GM23248 (cell line): Measurements from ENCODE around the gene ARFGAP1. TPM values are rescaled to one million over a fixed set of nuclear protein-coding genes. Genes with fewer than 3 reads are reported as not detected.
A peak's percentile ranks its signal among the peaks of the same experiment; 100 is the strongest.

Experiments
- DNase-seq: peaks from one replicate; pipeline ENCODE4 v3.0.0-alpha.2; 2015
- H2AFZ ChIP-seq: fragments of 200-600 bp; sonication (generic); 2 replicates; pipeline ENCODE4 v1.6.1; 2016; ENCODE audit warnings: antibody characterized with exemption
- H3F3A ChIP-seq: fragments of 200-600 bp; sonication (generic); 2 replicates; pipeline ENCODE4 v1.6.1; 2016; ENCODE audit warnings: mild to moderate bottlenecking, antibody characterized with exemption, mixed run types; ENCODE audit not compliant: insufficient read depth
- H3K27ac ChIP-seq: fragments of 200-600 bp; sonication (generic); 2 replicates; pipeline ENCODE4 v1.5.1; 2016; ENCODE audit warnings: mild to moderate bottlenecking
- H3K27me3 ChIP-seq: fragments of 200-600 bp; sonication (generic); replicated peaks from 2 replicates; pipeline ENCODE4 v1.6.1; 2016; ENCODE audit warnings: mild to moderate bottlenecking; ENCODE audit not compliant: insufficient read depth
- H3K36me3 ChIP-seq: fragments of 200-600 bp; sonication (generic); 2 replicates; pipeline ENCODE4 v1.6.1; 2016; ENCODE audit warnings: low read depth, mild to moderate bottlenecking
- H3K4me1 ChIP-seq: fragments of 200-600 bp; sonication (generic); 2 replicates; pipeline ENCODE4 v1.6.1; 2016; ENCODE audit warnings: mild to moderate bottlenecking; ENCODE audit not compliant: insufficient read depth
- H3K4me2 ChIP-seq: fragments of 200-600 bp; sonication (generic); one replicate; pipeline ENCODE4 v1.6.1; 2016; ENCODE audit warnings: mild to moderate bottlenecking; ENCODE audit not compliant: unreplicated experiment
- H3K4me3 ChIP-seq: fragments of 200-600 bp; sonication (generic); 2 replicates; pipeline ENCODE4 v1.5.1; 2016; ENCODE audit warnings: mild to moderate bottlenecking
- H3K79me2 ChIP-seq: fragments of 200-600 bp; sonication (generic); 2 replicates; pipeline ENCODE4 v1.6.1; 2016; ENCODE audit warnings: mild to moderate bottlenecking; ENCODE audit not compliant: insufficient read depth
- H3K9ac ChIP-seq: fragments of 200-600 bp; sonication (generic); 2 replicates; pipeline ENCODE4 v1.6.1; 2016; ENCODE audit warnings: mild to moderate bottlenecking
- H3K9me2 ChIP-seq: fragments of 200-600 bp; sonication (generic); 2 replicates; pipeline ENCODE4 v1.6.1; 2016; ENCODE audit warnings: mixed run types, mild to moderate bottlenecking, moderate library complexity; ENCODE audit not compliant: insufficient read depth
- H3K9me3 ChIP-seq: fragments of 200-600 bp; sonication (generic); one replicate; pipeline ENCODE4 v1.6.1; 2017; ENCODE audit warnings: low read depth
- H4K20me1 ChIP-seq: fragments of 200-600 bp; sonication (generic); 2 replicates; pipeline ENCODE4 v1.6.0; 2016; ENCODE audit not compliant: insufficient read depth
- EZH2 ChIP-seq: fragments of 200-600 bp; sonication (generic); IDR thresholded peaks from 2 replicates; pipeline ENCODE4 v1.6.1; 2018; ENCODE audit warnings: antibody characterized with exemption, mild to moderate bottlenecking; ENCODE audit not compliant: insufficient read depth, poor library complexity, severe bottlenecking
- EZH2phosphoT487 ChIP-seq: fragments of 200-600 bp; sonication (generic); IDR thresholded peaks from 2 replicates; pipeline ENCODE4 v1.6.1; 2018; ENCODE audit warnings: antibody characterized with exemption, moderate library complexity, mild to moderate bottlenecking, low read depth; ENCODE audit not compliant: insufficient read depth
- WGBS, 2 experiments: methylation state at CpG; one replicate each; pipeline ENCODE4 v1.1.6; 2015 to 2017; ENCODE audit warnings: low lambda C conversion rate in 2 of 2, low coverage in 1 of 2; ENCODE audit errors: missing lambda C conversion rate in 2 of 2; 5-methylcytosine and 5-hydroxymethylcytosine counted together
- in situ Hi-C: fragments of 300-500 bp; cut with MboI; formaldehyde crosslinking; loops from 2 replicates; pipeline ENCODE4 v1.15.0; 2020
- polyA plus RNA-seq: library from polyadenylated mRNA; unstranded; fragments of >200 nt; fragmentation: Nextera tagmentation; extraction: Ambion mirVana; gene quantifications from 2 replicates; pipeline ENCODE4 v1.2.1, GENCODE V29; 2016
- total RNA-seq: library from RNA; depleted of rRNA; stranded (reverse); fragments of >200 nt; shearing (Covaris generic); gene quantifications from 2 replicates; pipeline ENCODE4 v1.2.3, GENCODE V29; 2014

ARFGAP1 gene
- total and polyA plus RNA-seq, 2 experiments from 2014 or later = 69.0 to 88.5 TPM

DNA sequence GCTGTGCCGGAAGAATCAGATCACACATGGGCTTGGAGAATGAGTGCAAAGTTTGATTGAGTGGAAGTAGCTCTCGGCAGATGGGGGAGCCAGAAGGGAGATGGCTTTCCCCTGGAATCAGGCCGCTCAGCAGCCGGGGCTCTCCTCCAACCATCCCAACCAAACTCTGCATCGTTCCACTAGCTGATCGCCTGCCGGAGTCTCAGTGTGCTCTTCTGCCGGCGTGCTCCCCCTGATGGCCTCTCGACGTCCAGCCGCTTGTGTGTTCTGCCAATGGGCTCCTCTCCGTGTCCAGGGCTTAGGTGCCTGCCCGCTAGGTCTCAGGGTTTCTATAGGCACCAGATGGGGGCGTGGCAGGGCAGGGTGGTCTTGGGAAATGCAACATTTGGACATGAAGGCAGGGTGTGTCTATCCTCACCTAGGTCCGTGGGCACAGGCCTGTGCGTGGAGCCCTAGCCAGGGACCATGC, 41.8 kb upstream of the ARFGAP1 start:
- H3K27ac ChIP-seq = no peak overlapping the region
- peak; percentile 87 for DNase-seq

GRCh38 chr20:63232235-63233060, 40.2 kb upstream of the ARFGAP1 start:
- Histone ChIP-seq H3K27ac (peak overlapping the region; percentile 47), H2AFZ (peak overlapping the region; percentile 41; the same call in 1 of the 2 replicates), H3K4me3 (no peak overlapping the region), H4K20me1 (no peaks in the 10 kb centered on the region), H3K4me1 (peaks cover 18% of the 10 kb centered on the region), H3K4me2 (peak overlapping the region; percentile 33), H3K79me2 (no peaks in the 10 kb centered on the region), H3K36me3 (no peaks in the 10 kb centered on the region), H3K27me3 (no peaks in the 10 kb centered on the region), H3F3A (peaks cover 17% of the 10 kb centered on the region), H3K9ac (peak overlapping the region; percentile 39), H3K9me3 (no peaks in the 10 kb centered on the region), H3K9me2 (no peaks in the 10 kb centered on the region)
- DNase-seq = peak; percentile 86
- in situ Hi-C loops = no loop called here
- no peak for TF ChIP-seq EZH2
- no peak for TF ChIP-seq EZH2phosphoT487
- WGBS, 2 experiments = 42 to 44% methylated on average over 18 of the region's 18 CpGs

More for the DNA sequence above, 41.8 kb upstream of the ARFGAP1 start:
- TF ChIP-seq EZH2phosphoT487 = no peak
- TF ChIP-seq EZH2 = no peak
- Histone ChIP-seq H3K4me1 (peaks cover 18% of the 10 kb centered on the region), H3K9me2 (no peaks in the 10 kb centered on the region), H3K36me3 (no peaks in the 10 kb centered on the region), H2AFZ (peak overlapping the region; percentile 53), H3K4me3 (no peak overlapping the region), H3K79me2 (no peaks in the 10 kb centered on the region), H3K9me3 (no peaks in the 10 kb centered on the region), H3F3A (peaks cover 17% of the 10 kb centered on the region), H3K9ac (no peak overlapping the region), H4K20me1 (no peaks in the 10 kb centered on the region), H3K4me2 (no peak overlapping the region), H3K27me3 (no peaks in the 10 kb centered on the region)
- in situ Hi-C loops = no loop called here
- 16 to 19% methylated on average over 17 of the region's 17 CpGs for WGBS, 2 experiments

GRCh38 chr20:63233061-63233344, 39.6 kb upstream of the ARFGAP1 start:
- no peak for DNase-seq
- WGBS, 2 experiments = 77 to 86% methylated on average over 3 of the region's 3 CpGs
- in situ Hi-C loops = no loop called here
- Histone ChIP-seq H3K27me3 (no peaks in the 10 kb centered on the region), H3K36me3 (no peaks in the 10 kb centered on the region), H4K20me1 (no peaks in the 10 kb centered on the region), H3K79me2 (no peaks in the 10 kb centered on the region), H3K9me2 (no peaks in the 10 kb centered on the region), H3F3A (peaks cover 17% of the 10 kb centered on the region), H3K4me2 (peak overlapping the region; percentile 33), H3K9ac (peak overlapping the region; percentile 39), H3K4me1 (peaks cover 18% of the 10 kb centered on the region), H3K9me3 (no peaks in the 10 kb centered on the region), H3K4me3 (no peak overlapping the region), H3K27ac (peak overlapping the region; percentile 47; the same call in 1 of the 2 replicates), H2AFZ (no peak overlapping the region)
- TF ChIP-seq EZH2 = no peak
- no peak for TF ChIP-seq EZH2phosphoT487

DNA sequence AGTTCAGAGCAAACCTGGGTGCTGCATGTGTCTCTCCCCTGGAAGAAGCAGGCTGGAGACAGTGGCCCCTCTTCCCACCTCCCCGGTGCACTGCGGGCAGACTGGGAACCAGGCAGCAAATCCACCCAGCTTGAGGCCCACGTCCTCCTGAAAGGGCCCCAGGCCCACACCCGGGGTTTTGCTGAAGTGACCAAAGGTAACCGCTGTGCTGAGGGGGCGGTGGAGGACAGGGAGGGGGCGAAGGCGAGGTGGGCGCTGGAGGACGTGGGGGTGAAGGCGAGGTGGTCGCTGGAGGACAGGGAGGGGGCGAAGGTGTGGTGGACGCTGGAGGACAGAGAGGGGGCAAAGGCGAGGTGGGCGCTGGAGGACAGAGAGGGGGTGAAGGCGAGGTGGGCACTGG, 38.7 kb upstream of the ARFGAP1 start:
- no peaks in the 10 kb centered on the region for H3K27me3 ChIP-seq
- H3K4me3 ChIP-seq = no peak overlapping the region
- no peak for DNase-seq
- no peaks in the 10 kb centered on the region for H3K36me3 ChIP-seq
- no peaks in the 10 kb centered on the region for H3K9me2 ChIP-seq
- TF ChIP-seq EZH2phosphoT487 (no peak), EZH2 (no peak)
- H3K79me2 ChIP-seq = no peaks in the 10 kb centered on the region
- WGBS, 2 experiments = 88 to 98% methylated on average over 6 to 17 of the region's 17 CpGs
- no peaks in the 10 kb centered on the region for H3K9me3 ChIP-seq
- H3K27ac ChIP-seq = no peak overlapping the region
- no peak overlapping the region for H2AFZ ChIP-seq
- H3K4me1 ChIP-seq = peaks cover 18% of the 10 kb centered on the region
- H4K20me1 ChIP-seq = no peaks in the 10 kb centered on the region
- in situ Hi-C loops = no loop called here
- peaks cover 17% of the 10 kb centered on the region for H3F3A ChIP-seq
- no peak overlapping the region for H3K9ac ChIP-seq
- H3K4me2 ChIP-seq = no peak overlapping the region
